Stimulated activated CD4-positive, alpha-beta T cell treated with anti-CD3 and anti-CD28 coated beads, Interleukin-1b, Interleukin-23, amount 100 ng/mL, for 1 hour (primary cell): ENCODE measurements around the gene LRCH3.

Experiments
- DNase-seq, 2 donors: peaks; one replicate each; pipeline ENCODE4 v3.0.0-alpha.2; 2020; ENCODE audit warnings: low read depth in 2 of 2

LRCH3 gene

DNA sequence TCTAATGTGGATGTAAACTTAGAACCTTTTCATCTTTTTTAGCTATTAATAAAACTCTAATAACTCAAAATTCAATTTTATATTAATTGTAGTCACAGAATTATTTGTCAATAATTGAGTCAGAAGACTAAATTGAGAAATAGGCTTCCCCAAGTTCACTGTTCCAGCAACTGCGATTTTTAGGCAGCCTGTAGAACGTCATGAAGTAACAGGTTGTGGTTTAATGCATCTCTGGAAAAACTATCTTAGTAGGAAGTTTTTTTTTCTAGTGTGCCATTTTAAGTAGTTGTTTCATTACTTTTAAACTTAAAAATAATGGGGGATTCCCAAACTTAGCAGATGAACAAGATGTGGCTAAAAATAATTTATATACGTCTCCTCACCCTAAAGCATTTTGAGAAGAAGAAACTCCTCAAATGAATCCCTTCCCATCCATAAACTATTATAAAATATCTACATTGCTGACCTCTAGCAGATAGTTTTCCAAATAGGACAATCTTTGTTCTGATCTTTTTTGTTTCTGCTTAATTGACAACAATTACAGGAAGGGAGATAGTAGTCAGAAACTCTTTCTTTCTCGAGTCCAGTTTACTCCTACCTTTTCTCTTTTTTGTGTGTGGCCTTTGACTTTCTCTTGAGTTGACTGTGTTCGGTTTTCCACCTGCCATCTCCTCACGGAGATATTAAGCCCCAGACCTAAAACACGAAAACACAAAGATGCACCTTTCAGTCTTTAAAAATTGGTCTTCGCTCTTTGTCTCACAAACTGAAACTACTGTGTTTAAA is 43.1 kb downstream of the LRCH3 start:
- no peak for DNase-seq

DNA sequence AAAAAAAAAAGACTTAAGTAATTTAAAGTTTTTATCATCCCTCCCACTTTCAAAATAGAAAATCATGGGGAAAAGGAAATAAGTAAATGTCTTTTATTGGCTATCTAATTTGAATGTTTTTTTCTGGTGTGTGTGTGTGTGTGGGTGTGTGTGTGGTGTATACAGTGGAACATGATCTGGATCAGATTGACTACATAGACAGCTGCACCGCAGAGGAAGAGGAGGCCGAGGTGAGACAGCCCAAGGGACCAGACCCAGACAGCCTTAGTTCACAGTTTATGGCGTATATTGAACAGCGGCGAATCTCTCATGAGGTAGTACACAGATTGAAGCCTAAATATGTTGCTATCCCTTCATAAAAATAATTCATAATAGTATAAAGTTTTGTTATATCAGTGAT is 44.5 kb downstream of the LRCH3 start:
- DNase-seq: no peak

DNA sequence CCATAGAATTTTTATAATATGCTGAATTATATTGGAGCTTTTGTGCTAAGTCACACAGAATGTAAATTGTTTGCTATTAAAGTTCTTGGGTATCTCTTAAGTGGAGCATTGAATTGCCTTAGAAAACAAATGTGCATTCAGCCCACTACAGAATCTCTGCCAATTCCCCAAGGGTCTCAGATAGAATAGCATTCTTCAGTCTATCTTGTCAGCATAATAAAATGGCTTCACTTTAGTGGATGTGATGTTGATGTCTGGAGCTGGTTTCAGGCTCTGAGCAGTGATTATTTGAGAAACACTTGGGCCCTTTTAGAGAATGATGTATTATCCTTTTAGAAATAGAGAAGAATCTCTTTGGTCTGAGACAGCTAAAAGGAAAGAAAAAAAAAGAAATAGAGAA is 45.2 kb downstream of the LRCH3 start:
- DNase-seq: no peak

DNA sequence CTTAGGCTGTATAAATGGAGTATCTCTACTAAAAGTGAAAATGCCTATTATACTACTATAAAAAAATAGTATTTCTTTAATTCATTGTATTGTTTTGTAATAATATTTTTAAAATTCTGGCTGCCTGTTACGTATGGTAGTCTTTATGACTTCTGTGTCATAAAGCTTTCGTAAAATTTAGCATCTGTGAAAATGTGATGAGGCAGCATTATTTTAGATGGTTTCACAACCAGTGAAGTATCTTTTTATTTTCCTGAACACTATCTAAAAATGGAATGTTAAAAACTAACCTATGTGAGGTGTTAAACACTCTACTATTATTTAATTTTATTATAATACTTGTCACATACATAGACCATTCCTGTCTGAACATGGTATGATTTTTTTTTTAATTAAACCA is 46.2 kb downstream of the LRCH3 start:
- no peak for DNase-seq

DNA sequence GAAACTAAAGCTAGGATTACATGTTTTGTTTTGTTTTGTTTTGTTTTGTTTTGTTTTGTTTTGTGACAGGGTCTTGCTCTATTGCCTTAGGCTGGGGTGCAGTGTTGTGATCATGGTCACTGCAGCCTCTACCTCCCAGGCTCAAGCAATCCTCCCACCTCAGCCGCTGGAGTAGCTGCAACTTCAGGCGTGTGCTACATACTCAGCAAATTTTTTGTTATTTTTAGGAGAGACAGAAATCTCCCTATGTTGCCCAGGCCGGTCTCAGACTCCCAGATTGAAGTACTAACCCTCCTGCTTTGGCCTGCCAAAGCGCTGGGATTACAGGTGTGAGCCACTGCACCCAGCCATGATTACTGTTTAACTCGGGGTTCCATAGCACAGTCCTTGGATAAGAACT is 50.7 kb downstream of the LRCH3 start:
- DNase-seq: no peak

DNA sequence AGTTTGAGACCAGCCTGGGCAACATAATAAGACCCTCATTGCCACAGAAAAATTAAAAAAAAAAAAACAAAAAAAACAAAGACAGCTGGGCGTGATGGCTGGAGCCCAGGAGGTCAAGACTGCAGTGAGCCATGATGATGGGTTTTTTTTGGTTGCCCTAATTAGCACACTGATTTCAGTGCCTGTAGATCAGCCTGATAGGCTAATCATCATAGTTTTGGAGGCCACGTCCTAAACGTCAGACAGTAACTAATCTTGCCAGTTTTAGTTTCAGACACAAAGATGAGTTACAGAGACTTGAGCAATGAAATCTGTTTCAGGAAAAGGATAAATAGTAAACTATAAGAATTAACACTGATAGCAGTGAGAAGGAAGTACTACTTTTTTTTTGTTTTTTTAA is 55.4 kb downstream of the LRCH3 start:
- DNase-seq: no peak

DNA sequence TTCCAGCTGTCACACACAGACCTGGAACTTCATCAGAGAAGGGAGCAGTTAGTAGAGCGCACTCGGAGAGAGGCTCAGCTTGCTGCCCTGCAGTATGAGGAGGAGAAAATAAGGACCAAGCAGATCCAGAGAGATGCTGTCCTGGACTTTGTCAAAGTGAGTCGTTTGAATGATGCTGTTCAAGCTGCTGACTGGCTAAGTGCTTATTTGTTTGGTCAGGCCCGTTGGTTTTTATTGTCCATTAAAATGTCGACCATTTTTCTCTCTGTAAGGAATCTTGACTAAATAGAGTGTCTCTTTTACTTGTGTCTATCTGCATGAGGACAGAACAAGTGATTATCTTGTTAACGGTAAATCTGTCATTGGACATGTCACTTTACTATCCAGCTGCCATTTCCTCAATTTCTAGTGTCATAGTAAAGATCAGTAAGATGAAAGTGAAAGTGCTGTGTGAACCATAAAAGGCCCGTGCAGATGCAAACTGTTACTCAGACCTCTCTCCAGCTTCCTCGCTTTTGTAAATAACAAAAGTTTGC is 56.9 kb downstream of the LRCH3 start:
- DNase-seq: no peak

DNA sequence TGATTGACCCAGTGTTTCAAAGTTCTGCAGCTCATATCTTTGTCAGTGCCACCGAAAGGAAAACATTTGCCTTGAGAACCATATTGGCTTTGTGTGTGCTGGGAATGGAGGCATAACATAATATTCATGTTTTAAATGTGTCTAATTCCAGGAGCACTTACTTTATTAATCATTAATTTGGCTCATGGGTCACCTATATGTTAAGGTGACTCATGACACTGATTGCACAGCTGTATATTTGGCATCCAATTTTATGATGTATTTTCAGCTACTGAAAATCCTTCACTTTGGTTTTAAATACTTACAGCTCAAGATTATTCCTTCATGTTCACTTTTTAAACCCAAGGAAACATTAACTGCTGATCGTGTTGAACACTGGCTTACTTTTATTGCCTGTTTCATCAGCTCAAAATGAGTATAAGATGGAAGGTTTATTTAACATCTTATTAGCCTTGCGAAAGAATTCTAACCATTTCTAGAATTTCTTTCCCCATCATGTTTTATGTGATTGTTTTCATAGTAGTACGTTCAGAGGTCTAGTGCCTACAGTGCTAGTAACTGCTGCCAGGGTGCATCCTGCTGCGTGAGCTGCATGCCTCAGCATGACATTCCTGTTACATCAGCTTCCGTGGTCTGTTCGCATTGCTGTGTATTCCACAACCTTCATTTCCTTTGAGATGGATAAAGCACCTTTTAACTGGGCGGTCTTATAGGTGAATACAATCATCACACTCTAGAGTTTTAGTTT is 63.7 kb downstream of the LRCH3 start:
- DNase-seq: no peak

DNA sequence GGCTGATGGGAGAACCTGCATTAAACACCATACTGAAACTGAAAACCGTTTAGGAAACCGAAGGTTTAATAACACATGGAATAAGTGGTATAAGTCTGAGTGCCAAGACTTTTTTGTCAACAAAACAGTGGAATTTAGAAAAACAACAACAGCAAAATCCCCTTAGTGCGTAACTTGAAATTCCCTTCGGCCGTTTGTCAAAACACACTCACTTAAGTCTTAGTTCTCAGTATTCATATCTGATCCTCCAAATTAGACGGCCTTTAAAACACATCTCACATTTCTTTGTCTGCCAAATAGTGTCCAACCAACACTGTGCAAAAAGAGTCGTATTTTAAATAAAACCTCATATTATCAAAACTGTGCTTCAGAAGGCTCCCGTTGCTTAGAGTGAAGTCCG is 64.5 kb downstream of the LRCH3 start:
- no peak for DNase-seq

DNA sequence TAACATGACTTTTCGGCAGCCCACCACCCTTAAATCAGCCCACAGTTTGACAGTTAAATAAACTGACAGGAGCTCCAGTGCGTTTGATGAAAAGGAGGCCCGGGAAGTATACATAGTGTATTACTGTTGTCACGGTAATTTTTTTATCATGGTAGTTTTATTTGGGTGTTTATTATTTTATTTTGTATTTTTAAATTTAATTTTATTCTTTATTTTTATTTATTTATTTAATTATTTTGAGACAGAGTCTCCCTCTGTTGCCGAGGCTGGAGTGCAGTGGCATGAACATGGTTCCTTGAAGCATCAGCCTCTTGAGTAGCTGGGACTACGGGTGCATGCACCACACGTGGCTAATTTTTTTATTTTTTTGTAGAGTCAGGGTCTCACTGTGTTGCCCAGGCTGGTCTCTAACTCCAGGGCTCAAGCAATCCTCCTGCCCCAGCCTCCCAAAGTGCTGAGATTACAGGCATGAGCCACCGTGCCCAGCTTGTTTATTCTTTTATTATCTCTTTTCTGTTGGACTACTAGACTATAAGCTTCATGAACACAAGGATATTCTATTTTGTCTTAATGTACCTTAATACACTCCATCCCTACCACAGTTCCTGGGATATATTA is 65.3 kb downstream of the LRCH3 start:
- DNase-seq: no peak

DNA sequence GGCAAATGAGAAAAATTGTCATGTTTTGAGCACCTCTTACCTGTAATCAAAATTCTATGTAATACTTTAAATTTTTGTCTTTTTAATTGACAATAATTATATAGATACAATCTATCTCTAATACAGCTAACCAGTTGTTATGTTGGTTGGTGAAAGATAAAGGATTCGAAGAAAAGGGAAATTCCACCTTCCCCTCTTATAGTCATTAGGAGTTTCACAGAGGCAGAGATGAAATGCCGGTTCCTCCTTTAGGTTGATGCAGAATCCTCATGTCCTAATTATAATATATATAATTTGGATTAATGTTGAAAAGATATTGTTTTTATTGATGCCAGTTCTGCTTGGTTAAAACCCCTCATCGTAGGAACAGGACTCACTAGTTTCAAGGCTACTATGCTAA is 67.1 kb downstream of the LRCH3 start:
- no peak for DNase-seq

DNA sequence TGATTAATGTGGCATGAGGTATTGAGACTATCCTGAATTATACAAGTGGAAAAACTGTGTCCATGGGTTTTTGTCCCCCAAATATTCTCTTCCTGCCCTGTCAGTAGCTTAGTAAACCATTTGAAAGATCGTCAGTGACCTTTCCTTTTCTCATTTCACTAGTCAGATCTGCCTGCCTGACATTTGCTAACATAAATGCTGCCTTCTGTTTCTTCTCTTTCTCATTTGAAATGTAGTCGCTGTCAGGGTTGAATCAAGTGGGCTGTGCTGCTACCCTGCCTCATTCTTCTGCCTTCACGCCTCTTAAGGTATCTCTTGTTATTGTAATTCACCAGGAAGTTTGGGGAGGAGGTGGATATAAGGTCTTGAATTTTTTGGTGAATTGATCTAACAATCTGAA is 67.5 kb downstream of the LRCH3 start:
- no peak for DNase-seq

DNA sequence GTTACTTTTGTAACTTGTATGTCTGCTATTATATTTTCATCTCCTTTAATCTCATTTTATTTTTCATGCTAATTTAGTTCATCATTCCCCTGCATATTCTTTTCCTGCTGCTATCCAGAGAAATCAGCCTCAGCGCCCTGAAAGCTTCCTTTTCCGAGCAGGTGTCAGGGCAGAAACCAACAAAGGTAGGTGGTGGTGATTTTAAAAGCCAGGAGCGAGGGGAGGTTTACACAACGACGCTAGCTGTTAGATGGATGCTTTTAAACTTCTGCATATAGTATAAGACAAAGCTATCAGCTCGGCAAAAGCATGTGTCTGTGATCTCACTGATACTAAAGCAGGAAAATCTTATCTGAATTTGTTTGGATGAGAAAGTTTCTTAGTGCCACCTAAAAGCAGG is 75.0 kb downstream of the LRCH3 start:
- DNase-seq: no peak

DNA sequence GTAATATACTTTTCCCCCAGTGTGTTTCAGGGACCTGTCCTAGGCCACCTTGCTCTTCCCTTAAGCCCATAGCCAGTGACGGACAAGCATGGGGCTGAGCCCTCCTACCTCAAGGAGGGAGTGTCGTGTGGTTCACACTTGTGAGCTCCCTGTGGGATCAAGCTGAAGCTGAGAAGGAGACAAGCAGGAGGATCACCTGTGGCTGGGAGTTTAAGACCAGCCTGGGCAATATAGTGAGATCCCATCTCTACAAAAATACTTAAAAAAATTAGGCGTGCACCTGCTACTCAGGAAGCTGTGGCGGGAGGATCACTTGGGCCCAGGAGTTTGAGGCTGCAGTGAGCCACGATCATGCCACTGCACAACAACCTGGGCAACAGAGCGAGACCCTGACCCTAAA is 82.3 kb downstream of the LRCH3 start:
- no peak for DNase-seq

DNA sequence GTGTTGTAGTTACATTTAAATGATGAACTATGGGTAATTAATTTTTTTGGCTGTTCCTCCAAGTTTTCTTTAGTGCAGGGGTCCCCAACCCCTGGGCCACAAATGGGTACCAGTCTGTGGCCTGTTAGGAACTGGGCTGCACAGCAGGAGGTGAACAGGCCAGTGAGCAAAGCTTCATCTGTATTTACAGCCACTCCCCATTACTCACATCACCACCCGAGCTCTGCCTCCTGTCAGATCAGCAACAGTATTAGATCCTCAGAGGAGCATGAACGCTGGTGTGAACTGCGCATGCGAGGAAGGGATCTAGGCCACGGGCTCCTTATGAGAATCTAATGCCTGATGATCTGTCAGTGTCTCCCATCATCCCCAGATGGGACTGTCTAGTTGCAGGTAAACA is 83.0 kb downstream of the LRCH3 start:
- no peak for DNase-seq

DNA sequence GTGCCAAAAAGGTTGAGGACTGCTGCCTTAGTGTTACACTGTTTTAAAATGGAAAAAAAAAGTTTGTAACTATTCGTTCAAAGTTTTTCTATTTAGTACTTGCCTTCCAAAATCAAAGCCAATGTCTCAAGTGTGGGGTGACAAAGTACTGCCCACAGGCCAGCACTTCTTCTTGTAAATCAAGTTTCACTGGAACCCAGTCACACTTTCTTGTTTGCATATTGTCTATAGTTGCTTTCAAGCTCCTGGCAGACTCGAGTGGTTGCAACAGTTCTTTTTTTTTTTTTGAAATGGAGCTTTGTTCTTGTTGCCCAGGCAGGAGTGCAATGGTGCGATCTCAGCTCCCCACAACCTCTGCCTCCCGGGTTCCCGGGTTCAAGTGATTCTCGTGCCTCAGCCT is 83.6 kb downstream of the LRCH3 start:
- DNase-seq: no peak

DNA sequence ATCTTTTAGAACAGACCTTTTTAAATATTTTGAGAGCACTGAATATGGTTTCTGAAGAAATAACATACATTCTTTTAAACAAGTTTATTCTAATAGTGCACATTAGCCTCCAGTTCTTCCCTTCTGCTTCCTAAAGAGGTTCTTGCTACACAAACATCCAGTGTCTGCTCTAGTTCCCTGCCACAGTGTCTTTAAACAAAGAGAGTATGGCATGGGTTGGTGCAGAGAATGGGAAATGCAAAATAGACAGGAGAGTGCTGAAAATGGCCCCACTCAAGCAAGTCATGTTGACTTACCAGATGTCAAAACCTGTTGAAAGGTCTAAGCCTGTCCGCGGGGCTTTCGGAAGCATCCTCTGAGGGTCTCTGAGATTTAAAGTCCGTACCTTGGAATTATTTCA is 86.8 kb downstream of the LRCH3 start:
- DNase-seq: no peak

DNA sequence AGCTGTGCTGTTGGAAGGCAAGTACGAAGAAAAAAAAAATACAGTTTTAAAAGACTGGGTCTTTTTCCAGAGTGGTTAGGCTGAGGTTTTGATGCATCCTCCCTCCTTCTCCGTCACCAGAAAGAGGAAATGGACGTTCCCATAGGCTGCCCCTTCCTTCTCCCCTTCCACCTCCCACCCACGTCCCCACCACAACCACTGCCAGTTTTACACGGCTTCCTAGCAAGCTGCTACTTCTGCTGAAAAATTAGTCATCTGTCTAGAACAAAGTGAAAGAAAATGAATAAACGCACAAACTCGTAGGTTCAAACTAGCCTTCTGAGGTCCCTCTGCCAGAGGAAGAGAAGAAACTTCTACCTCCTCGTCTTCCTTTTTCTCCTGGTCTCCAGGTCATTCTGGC is 87.4 kb downstream of the LRCH3 start:
- no peak for DNase-seq

DNA sequence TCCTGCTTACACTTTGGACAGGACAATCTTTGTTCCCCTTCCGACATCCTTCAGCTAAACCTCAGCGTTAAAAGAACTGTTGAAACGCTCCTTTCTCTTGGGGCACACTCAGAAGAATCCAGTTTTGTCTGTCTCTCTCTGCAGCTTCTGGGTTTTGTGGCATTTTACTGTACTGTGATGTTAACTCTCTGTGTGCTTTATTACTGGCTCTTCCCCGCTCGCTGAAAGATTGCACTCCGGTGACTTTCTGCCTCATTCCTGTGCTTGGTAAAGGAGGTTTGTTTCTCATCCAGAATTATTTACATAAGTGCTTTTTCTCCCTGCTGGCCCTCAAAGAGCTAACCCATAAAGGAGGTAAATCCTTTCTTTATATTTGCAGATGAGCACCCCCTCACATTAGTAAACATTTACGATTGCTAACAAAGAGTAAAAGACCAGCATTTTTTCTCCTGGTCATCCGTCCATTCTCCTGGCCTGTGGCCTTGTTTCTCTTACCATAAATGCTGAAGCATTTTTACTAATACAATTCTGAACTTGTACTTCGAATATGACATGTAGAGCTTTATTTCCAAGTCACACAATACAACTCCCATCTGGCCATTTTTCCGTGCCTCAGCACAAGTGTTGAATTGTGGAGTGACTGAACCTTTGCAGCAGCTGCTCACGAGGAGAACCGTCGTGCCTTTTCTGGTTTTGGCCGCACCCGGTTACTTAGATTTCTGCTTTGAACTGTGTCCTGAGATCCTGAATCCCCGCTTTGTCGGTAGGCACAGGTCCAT is 89.6 kb downstream of the LRCH3 start:
- DNase-seq: no peak

DNA sequence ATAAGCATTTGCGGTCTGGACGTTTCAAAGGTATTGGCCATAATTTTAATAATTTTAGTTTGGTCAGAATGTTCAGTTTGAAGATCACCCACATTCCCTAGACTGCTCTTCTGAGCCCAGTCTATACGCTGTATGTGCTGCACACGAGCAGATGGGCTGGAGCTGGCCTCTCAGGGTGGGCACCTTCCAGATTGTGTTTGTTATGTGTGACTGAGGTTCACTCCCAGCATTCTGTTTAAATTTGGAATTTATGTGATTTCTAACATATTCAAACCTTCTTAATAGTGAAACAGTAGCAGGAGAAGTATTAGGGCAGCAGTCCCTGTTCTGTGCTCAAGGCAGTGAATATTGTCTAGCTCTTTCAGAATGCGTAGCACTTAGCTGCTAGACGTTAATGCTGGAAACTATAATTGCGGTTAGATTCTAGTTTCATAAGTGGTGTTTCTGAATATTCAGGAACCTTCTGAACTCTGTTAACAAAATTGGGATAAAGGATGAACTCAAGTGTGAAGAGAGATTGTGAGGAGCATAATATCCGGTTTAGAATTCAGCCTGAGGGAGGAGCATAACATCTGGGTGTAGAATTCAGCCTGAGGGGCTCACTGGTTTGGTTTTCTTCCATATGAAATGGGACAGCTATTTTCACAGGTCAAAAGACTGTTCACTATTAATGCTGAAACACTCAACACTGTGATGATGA is 90.4 kb downstream of the LRCH3 start:
- no peak for DNase-seq

DNA sequence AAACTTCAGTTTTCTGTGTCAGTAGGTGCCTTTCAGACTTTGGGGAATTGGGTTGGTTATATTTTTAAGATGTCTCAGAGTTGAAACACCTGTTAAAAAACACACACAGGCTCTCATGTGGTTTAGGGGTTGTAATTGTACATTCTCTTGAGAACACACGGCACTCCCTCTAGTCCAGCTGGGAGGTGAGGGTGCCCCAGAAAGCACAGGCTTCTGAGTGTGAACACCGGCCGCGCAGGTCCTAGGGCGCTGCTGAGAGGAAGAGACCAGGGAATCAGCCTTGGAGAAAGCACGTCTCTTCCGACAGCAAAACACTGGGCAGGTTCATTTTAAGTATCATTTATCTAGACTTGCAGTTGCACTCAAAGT is 90.9 kb downstream of the LRCH3 start:
- DNase-seq: no peak

DNA sequence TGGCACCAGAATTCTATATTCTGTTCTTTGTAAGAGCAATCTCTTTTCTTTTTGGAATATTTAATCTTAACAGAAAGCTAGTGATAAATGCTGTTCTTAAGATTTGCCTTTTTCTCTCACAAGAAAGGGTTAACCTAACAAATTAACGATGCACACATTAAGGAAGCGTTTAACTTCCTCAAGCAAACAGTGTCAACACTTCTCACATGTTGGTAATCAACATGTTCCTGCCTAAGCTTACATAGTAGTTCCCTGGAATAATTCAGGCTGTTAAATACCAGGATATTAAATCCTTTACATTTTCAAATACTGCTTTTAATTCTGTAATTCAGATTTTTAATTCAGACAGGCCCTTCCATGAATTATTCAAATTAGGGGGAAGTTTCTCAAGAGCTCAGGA is 91.5 kb downstream of the LRCH3 start:
- DNase-seq: no peak
